Ovary (tissue), 9 donors: Measurements from ENCODE around the gene CROCC2. TPM values are rescaled to one million over a fixed set of nuclear protein-coding genes. Genes with fewer than 3 reads are reported as not detected.

ENCODE experiments used
- DNase-seq, 5 donors: peaks; one replicate each; pipeline ENCODE4 v3.0.0-alpha.2; 2019 to 2020
- H3K27ac ChIP-seq, 2 donors: fragments of 200-600 bp; one replicate each; pipeline versions ENCODE4 v1.5.1 to v1.8.0; 2019 to 2022
- H3K27me3 ChIP-seq: fragments of 200-600 bp; one replicate; pipeline ENCODE4 v1.8.0; 2022
- H3K36me3 ChIP-seq: fragments of 200-600 bp; sonication (generic); one replicate; pipeline ENCODE4 v1.5.1; 2019
- H3K4me1 ChIP-seq: one replicate; pipeline ENCODE4 v1.8.1; 2013; ENCODE audit warnings: mild to moderate bottlenecking, moderate library complexity; ENCODE audit not compliant: insufficient read depth
- H3K4me3 ChIP-seq: fragments of 200-600 bp; sonication (generic); one replicate; pipeline ENCODE4 v1.5.1; 2017
- H3K9me3 ChIP-seq, 2 donors: fragments of 200-600 bp in 1 of 2; sonication (generic) in 1 of 2; one replicate each; pipeline versions ENCODE4 v1.5.1 to v1.8.1; 2013 to 2019; ENCODE audit warnings: mild to moderate bottlenecking in 1 of 2, moderate library complexity in 1 of 2
- EP300 ChIP-seq: sonication (generic); formaldehyde crosslinking; IDR thresholded peaks from one replicate; pipeline ENCODE4 v1.6.1; 2017; ENCODE audit warnings: antibody characterized with exemption
- POLR2A ChIP-seq: fragments of 450-650 bp; IDR thresholded peaks from one replicate; pipeline ENCODE4 v1.6.1; 2017; ENCODE audit warnings: antibody characterized with exemption, mild to moderate bottlenecking, moderate library complexity
- WGBS, 3 donors: extraction: QIAGEN DNeasy Blood & Tissue Kit in 1 of 3; methylation state at CpG; one replicate each; pipeline versions ENCODE4 v1.1.5 to v1.1.7; 2013 to 2017; 5-methylcytosine and 5-hydroxymethylcytosine counted together
- intact Hi-C, 4 donors: fragments of 100-400 bp; cut with DNase I; formaldehyde crosslinking; loops; one replicate each; pipeline versions ENCODE4 v1.11.0 to v1.15.1; 2022 to 2023
- polyA plus RNA-seq, 2 donors: library from polyadenylated mRNA; stranded (reverse); fragments of 200-250 nt in 1 of 2; fragments of 350-450 nt in 1 of 2; fragmentation: Illumina TruSeq in 1 of 2; extraction: RNeasy Lipid Tissue Mini Kit (QIAGEN cat#74804) in 1 of 2; gene quantifications; one replicate each; pipeline ENCODE4 v1.2.3, GENCODE V29; 2013 to 2014
- total RNA-seq, 7 donors: library from RNA; depleted of rRNA in 2 of 7; stranded (reverse); fragments of >200 nt in 2 of 7; fragmentation: NEBNext Ultra II Directional in 3 of 7; extraction: Animal tissue kit (Norgen Biotek cat#: 25700) in 3 of 7; gene quantifications; one replicate each; pipeline versions ENCODE4 v1.1.0 to v1.2.4, GENCODE V29; 2016 to 2023
- TF ChIP-seq, protein P1 (sequence below), 3 donors: fragments of 450-650 bp in 2 of 3; fragments of 200-600 bp in 1 of 3; IDR thresholded peaks; one replicate each; pipeline versions ENCODE4 v1.5.1 to v1.8.0; 2016 to 2022; ENCODE audit warnings: antibody characterized with exemption in 3 of 3, mild to moderate bottlenecking in 1 of 3
- donor health status: DM: no; HTN: no; CAD: no; lungs with moderate emphysema.
- donor health status: DM: no; HTN: no; CAD: no.
- donor health status: Bipolar disorder and iron deficiency.
- donor health status: DM: yes; HTN: yes; CAD: no.
- donor health status: DM: no; HTN: no; CAD: no.
- donor health status: DM: yes; HTN: yes; CAD: no.

Gene CROCC2
- total and polyA plus RNA-seq, 9 donors, result 0.15 to 6.1 (median 1.5) TPM; not detected in 1

- intact Hi-C loops, result no loop called here
Measured at GRCh38 chr2:240896394-240896793, 9.7 kb upstream of the CROCC2 start.

GRCh38 chr2:240896871-240897692, 9.1 kb upstream of the CROCC2 start:
- no peak overlapping the region for H3K4me3 ChIP-seq
- intact Hi-C loops, result no loop called here

More at GRCh38 chr2:240896394-240896793, 9.7 kb upstream of the CROCC2 start:
- H3K27me3 ChIP-seq, result no peaks in the 10 kb centered on the region
- WGBS, 3 donors, result 54 to 56% (median 55%) methylated on average over 3 to 7 of the region's 7 CpGs
- no peak overlapping the region for H3K27ac ChIP-seq
- TF ChIP-seq, protein P1, sequence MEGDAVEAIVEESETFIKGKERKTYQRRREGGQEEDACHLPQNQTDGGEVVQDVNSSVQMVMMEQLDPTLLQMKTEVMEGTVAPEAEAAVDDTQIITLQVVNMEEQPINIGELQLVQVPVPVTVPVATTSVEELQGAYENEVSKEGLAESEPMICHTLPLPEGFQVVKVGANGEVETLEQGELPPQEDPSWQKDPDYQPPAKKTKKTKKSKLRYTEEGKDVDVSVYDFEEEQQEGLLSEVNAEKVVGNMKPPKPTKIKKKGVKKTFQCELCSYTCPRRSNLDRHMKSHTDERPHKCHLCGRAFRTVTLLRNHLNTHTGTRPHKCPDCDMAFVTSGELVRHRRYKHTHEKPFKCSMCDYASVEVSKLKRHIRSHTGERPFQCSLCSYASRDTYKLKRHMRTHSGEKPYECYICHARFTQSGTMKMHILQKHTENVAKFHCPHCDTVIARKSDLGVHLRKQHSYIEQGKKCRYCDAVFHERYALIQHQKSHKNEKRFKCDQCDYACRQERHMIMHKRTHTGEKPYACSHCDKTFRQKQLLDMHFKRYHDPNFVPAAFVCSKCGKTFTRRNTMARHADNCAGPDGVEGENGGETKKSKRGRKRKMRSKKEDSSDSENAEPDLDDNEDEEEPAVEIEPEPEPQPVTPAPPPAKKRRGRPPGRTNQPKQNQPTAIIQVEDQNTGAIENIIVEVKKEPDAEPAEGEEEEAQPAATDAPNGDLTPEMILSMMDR (IDR thresholded peaks at IDR 0.05), result no peak
- TF ChIP-seq POLR2A (no peak), EP300 (no peak)
- no peak overlapping the region for H3K4me3 ChIP-seq
- no peak for DNase-seq
- no peaks in the 10 kb centered on the region for H3K4me1 ChIP-seq
- no peaks in the 10 kb centered on the region for H3K36me3 ChIP-seq
- no peaks in the 10 kb centered on the region for H3K9me3 ChIP-seq

DNA sequence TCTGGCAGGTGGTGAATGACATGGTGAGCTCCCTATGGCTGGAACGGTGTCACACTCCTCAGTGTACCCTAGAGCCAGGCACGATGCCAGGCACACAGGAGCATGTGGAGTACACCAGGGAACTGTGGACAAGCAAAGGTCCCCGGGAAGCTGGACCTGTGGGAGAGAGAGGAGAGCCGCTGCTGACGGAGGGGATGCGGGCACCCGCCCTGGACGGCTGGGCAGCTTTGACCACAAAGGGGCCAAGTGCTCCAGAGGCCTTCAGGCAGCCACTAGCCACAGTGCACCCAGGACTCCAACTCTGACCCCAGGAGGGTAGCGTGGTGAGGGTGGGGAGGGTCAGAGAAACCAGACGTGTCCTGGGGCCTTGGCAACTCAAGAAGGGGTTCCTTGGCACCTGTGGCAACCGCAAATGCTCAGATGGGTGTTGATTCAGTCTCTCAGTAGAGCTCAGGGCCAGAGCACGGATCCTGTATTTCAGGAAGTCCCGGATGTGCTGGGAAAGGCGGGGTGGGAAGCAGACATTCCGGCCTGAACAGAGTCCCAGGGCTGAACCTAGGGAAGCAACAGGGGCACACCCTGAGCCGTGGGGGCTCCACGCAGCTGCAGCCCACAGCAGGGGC, 7.9 kb upstream of the CROCC2 start:
- H3K36me3 ChIP-seq, result no peaks in the 10 kb centered on the region
- H3K9me3 ChIP-seq, result no peaks in the 10 kb centered on the region
- 60 to 70% (median 68%) methylated on average over 16 to 17 of the region's 17 CpGs for WGBS, 3 donors
- no peaks in the 10 kb centered on the region for H3K4me1 ChIP-seq
- H3K27me3 ChIP-seq, result no peaks in the 10 kb centered on the region
- peak overlapping the region in 1 of 2 donors; percentile 3 for H3K27ac ChIP-seq
- intact Hi-C loops, result no loop called here
- no peak for TF ChIP-seq EP300
- no peak for TF ChIP-seq POLR2A
- TF ChIP-seq, protein P1 (IDR thresholded peaks at IDR 0.05), result no peak
- no peak for DNase-seq
- no peak overlapping the region for H3K4me3 ChIP-seq

More at GRCh38 chr2:240896871-240897692, 9.1 kb upstream of the CROCC2 start:
- H3K27ac ChIP-seq, result no peak overlapping the region
- no peaks in the 10 kb centered on the region for H3K36me3 ChIP-seq
- WGBS, 3 donors, result 55 to 81% (median 61%) methylated on average over 11 to 23 of the region's 23 CpGs
- no peaks in the 10 kb centered on the region for H3K9me3 ChIP-seq
- TF ChIP-seq EP300 (no peak), POLR2A (no peak)
- TF ChIP-seq, protein P1 (IDR thresholded peaks at IDR 0.05), result no peak
- no peaks in the 10 kb centered on the region for H3K27me3 ChIP-seq
- no peaks in the 10 kb centered on the region for H3K4me1 ChIP-seq
- DNase-seq, result no peak

GRCh38 chr2:240898731-240899467, 7.2 kb upstream of the CROCC2 start:
- Histone ChIP-seq H3K27me3 (no peaks in the 10 kb centered on the region), H3K27ac (peak overlapping the region in 1 of 2 donors; percentile 3), H3K4me1 (no peaks in the 10 kb centered on the region), H3K36me3 (no peaks in the 10 kb centered on the region), H3K4me3 (no peak overlapping the region), H3K9me3 (no peaks in the 10 kb centered on the region)
- no peak for TF ChIP-seq POLR2A
- no peak for TF ChIP-seq EP300
- TF ChIP-seq, protein P1 (IDR thresholded peaks at IDR 0.05), result no peak
- DNase-seq, result no peak
- intact Hi-C loops, result no loop called here
- WGBS, 3 donors, result 41 to 60% (median 51%) methylated on average over 23 of the region's 23 CpGs
